ENCODE results near the gene PPP1R12B.
"Not testable (repeated sequence)": the region's sequence is repeated elsewhere in the genome, so short reads cannot be mapped to it uniquely, and the experiment has no call there.

GRCh38 chr1:202539166-202539574 is 190.7 kb downstream of the PPP1R12B start:
- peak; percentile 98 for TF ChIP-seq POLR2AphosphoS5 (IDR thresholded peaks at IDR 0.05)
- not testable (repeated sequence) for TF ChIP-seq EP300, CTCF (IDR thresholded peaks at IDR 0.05)
- TF ChIP-seq POLR2A (IDR thresholded peaks at IDR 0.05): peak; percentile 64 to 71

Data from gastroesophageal sphincter (tissue), 3 donors.